Measurements from ENCODE around the gene PLEKHA8.
"Not testable (repeated sequence)": the region's sequence is repeated elsewhere in the genome, so short reads cannot be mapped to it uniquely, and the experiment has no call there.

Gene PLEKHA8

GRCh38 chr7:30066687-30067086 lies 38.5 kb downstream of the PLEKHA8 start:
- no peak for DNase-seq

- no peak for DNase-seq
Observed at GRCh38 chr7:30068117-30068516, 39.9 kb downstream of the PLEKHA8 start.

- DNase-seq = no peak
Observed at GRCh38 chr7:30069096-30069867, 41.1 kb downstream of the PLEKHA8 start.

GRCh38 chr7:30070052-30070451 lies 41.8 kb downstream of the PLEKHA8 start:
- no peak for DNase-seq

GRCh38 chr7:30072735-30073134 lies 44.5 kb downstream of the PLEKHA8 start:
- DNase-seq = no peak

- DNase-seq = peak in 1 of 2 donors; percentile 29
Observed at GRCh38 chr7:30074422-30075030, 46.3 kb downstream of the PLEKHA8 start.

GRCh38 chr7:30076411-30076810 lies 48.2 kb downstream of the PLEKHA8 start:
- no peak for DNase-seq

GRCh38 chr7:30078280-30078679 lies 50.1 kb downstream of the PLEKHA8 start:
- DNase-seq = no peak

GRCh38 chr7:30079880-30080279 lies 51.7 kb downstream of the PLEKHA8 start:
- no peak for DNase-seq

GRCh38 chr7:30080818-30081217 lies 52.6 kb downstream of the PLEKHA8 start:
- DNase-seq = no peak

- DNase-seq = no peak
Observed at GRCh38 chr7:30082686-30083085, 54.5 kb downstream of the PLEKHA8 start.

GRCh38 chr7:30083334-30083733 lies 55.1 kb downstream of the PLEKHA8 start:
- DNase-seq = no peak

- DNase-seq = no peak
Observed at GRCh38 chr7:30084212-30084611, 56.0 kb downstream of the PLEKHA8 start.

GRCh38 chr7:30086529-30086928 lies 58.3 kb downstream of the PLEKHA8 start:
- DNase-seq = no peak

GRCh38 chr7:30087371-30087770 lies 59.2 kb downstream of the PLEKHA8 start:
- no peak for DNase-seq

GRCh38 chr7:30088362-30088761 lies 60.1 kb downstream of the PLEKHA8 start:
- no peak for DNase-seq

GRCh38 chr7:30090111-30090510 lies 61.9 kb downstream of the PLEKHA8 start:
- DNase-seq = no peak

- DNase-seq = no peak
Observed at GRCh38 chr7:30091491-30091912, 63.3 kb downstream of the PLEKHA8 start.

- DNase-seq = no peak
Observed at GRCh38 chr7:30091987-30092386, 63.8 kb downstream of the PLEKHA8 start.

- no peak for DNase-seq
Observed at GRCh38 chr7:30093420-30093952, 65.3 kb downstream of the PLEKHA8 start.

- not testable (repeated sequence) for DNase-seq
Observed at GRCh38 chr7:30098599-30098998, 70.4 kb downstream of the PLEKHA8 start.

- no peak for DNase-seq
Observed at GRCh38 chr7:30102281-30102680, 74.1 kb downstream of the PLEKHA8 start.

- no peak for DNase-seq
Observed at GRCh38 chr7:30104157-30104556, 75.9 kb downstream of the PLEKHA8 start.

GRCh38 chr7:30112103-30112713 lies 84.0 kb downstream of the PLEKHA8 start:
- no peak for DNase-seq
